MM.1S (cell line): ENCODE measurements around the gene FPGS.

ENCODE experiments used
- CTCF ChIP-seq: fragments of 300-600 bp; sonication (generic); IDR thresholded peaks from 2 replicates; pipeline ENCODE4 v1.5.1; 2016; ENCODE audit warnings: antibody characterized with exemption, low read length, mixed read lengths
- EZH2 ChIP-seq: fragments of 300-600 bp; sonication (generic); optimal IDR thresholded peaks from 2 replicates; pipeline ENCODE3; 2017; ENCODE audit warnings: low read depth, mild to moderate bottlenecking, antibody characterized with exemption, low read length, mixed read lengths

- TF ChIP-seq CTCF, result no peak
- no peak for TF ChIP-seq EZH2
Observed at GRCh38 chr9:127832248-127832647, 29.6 kb downstream of the FPGS start.
